Lung (tissue), 12 donors: Measurements from ENCODE around the gene CFAP221. TPM values are rescaled to one million over a fixed set of nuclear protein-coding genes. Genes with fewer than 3 reads are reported as not detected.

Experiments used
- ATAC-seq: fragments of 200-7000 bp; cut with Tn5 transposase; one replicate; pipeline ENCODE4 v1.9.1; 2020; ENCODE audit warnings: moderate number of reproducible peaks; ENCODE audit not compliant: insufficient read depth, low FRiP score
- DNase-seq, 3 donors: peaks; one replicate each; pipeline ENCODE4 v3.0.0-alpha.2; 2013 to 2017
- H3K27ac ChIP-seq, 2 donors: one replicate each; pipeline ENCODE4 v1.5.1; 2013; ENCODE audit warnings: mild to moderate bottlenecking in 2 of 2, moderate library complexity in 2 of 2, control low read depth in 1 of 2, inconsistent platforms in 1 of 2, low read depth in 1 of 2, low read length in 1 of 2
- H3K27me3 ChIP-seq, 3 donors: one replicate each; pipeline ENCODE4 v1.5.1; 2013; ENCODE audit warnings: low read length in 2 of 3; ENCODE audit not compliant: control insufficient read depth in 3 of 3, insufficient read depth in 3 of 3
- H3K36me3 ChIP-seq, 4 donors: one replicate each; pipeline ENCODE4 v1.5.1; 2013; ENCODE audit warnings: low read length in 4 of 4, mild to moderate bottlenecking in 1 of 4, moderate library complexity in 1 of 4; ENCODE audit not compliant: control insufficient read depth in 4 of 4, insufficient read depth in 4 of 4
- H3K4me1 ChIP-seq, 5 donors: one replicate each; pipeline ENCODE4 v1.5.1; 2013; ENCODE audit warnings: low read length in 5 of 5, mild to moderate bottlenecking in 2 of 5, moderate library complexity in 1 of 5; ENCODE audit not compliant: control insufficient read depth in 5 of 5, insufficient read depth in 5 of 5
- H3K4me3 ChIP-seq: one replicate; pipeline ENCODE4 v1.5.1; 2013; ENCODE audit warnings: mild to moderate bottlenecking, control low read depth, moderate library complexity
- H3K9ac ChIP-seq, 2 donors: one replicate each; pipeline ENCODE4 v1.5.1; 2013; ENCODE audit warnings: low read length in 2 of 2, control low read depth in 1 of 2; ENCODE audit not compliant: insufficient read depth in 1 of 2
- H3K9me3 ChIP-seq, 4 donors: one replicate each; pipeline ENCODE4 v1.5.1; 2013; ENCODE audit warnings: low read length in 3 of 4, mild to moderate bottlenecking in 1 of 4, moderate library complexity in 1 of 4; ENCODE audit not compliant: control insufficient read depth in 4 of 4, insufficient read depth in 3 of 4
- CTCF ChIP-seq: IDR thresholded peaks from 2 replicates; pipeline ENCODE4 v1.5.1; 2012; ENCODE audit warnings: mild to moderate bottlenecking; ENCODE audit errors: control extremely low read depth, extremely low read depth
- WGBS, 2 donors: extraction: QIAGEN DNeasy Blood & Tissue Kit; methylation state at CpG; one replicate each; pipeline ENCODE4 v1.1.7; 2013; 5-methylcytosine and 5-hydroxymethylcytosine counted together
- polyA plus RNA-seq, 2 donors: library from polyadenylated mRNA; stranded (reverse); fragments of 200-250 nt; gene quantifications; one replicate each; pipeline ENCODE4 v1.2.1, GENCODE V29; 2013
- total RNA-seq, 2 donors: library from RNA; depleted of rRNA in 1 of 2; stranded (reverse); fragments of >200 nt in 1 of 2; gene quantifications; one replicate each; pipeline ENCODE4 v1.2.1, GENCODE V29; 2014 to 2021
- donor health status: control.
- donor health status: control.
- donor health status: Bipolar disorder and iron deficiency.
- donor health status: healthy.
- donor health status: DM: yes; HTN: yes; CAD: no.

CFAP221 gene
- total and polyA plus RNA-seq, 4 donors: 8.6 to 63.5 (median 29.3) TPM

- no peak for DNase-seq
- H3K4me3 ChIP-seq: no peak overlapping the region
- H3K27ac ChIP-seq: no peak overlapping the region
- peaks cover 0 to 3% (median 0%) of the 10 kb centered on the region in 4 donors for H3K9me3 ChIP-seq
- TF ChIP-seq CTCF: no peak
- no peak for ATAC-seq
- H3K4me1 ChIP-seq: peaks cover 0 to 19% (median 13%) of the 10 kb centered on the region in 5 donors
- peaks cover 0 to 6% (median 2%) of the 10 kb centered on the region in 4 donors for H3K36me3 ChIP-seq
- no peak overlapping the region for H3K9ac ChIP-seq
- 85 to 92% methylated on average over 7 of the region's 7 CpGs for WGBS, 2 donors
- H3K27me3 ChIP-seq: no peaks in the 10 kb centered on the region
Observed at GRCh38 chr2:119691189-119691588, 146.9 kb downstream of the CFAP221 start.

- no peak for DNase-seq
- no peak for ATAC-seq
- TF ChIP-seq CTCF: no peak
- H3K4me3 ChIP-seq: no peak overlapping the region
- no peak overlapping the region for H3K9ac ChIP-seq
- H3K9me3 ChIP-seq: peaks cover 0 to 3% (median 0%) of the 10 kb centered on the region in 4 donors
- WGBS, 2 donors: 88 to 90% methylated on average over 12 of the region's 12 CpGs
- no peak overlapping the region for H3K27ac ChIP-seq
- H3K36me3 ChIP-seq: peaks cover 0 to 6% (median 2%) of the 10 kb centered on the region in 4 donors
- peaks cover 0 to 19% (median 13%) of the 10 kb centered on the region in 5 donors for H3K4me1 ChIP-seq
- no peaks in the 10 kb centered on the region for H3K27me3 ChIP-seq
Observed at GRCh38 chr2:119691651-119692245, 147.5 kb downstream of the CFAP221 start.

GRCh38 chr2:119692310-119692709 is 148.1 kb downstream of the CFAP221 start:
- no peak for ATAC-seq
- 94 to 97% methylated on average over 7 of the region's 7 CpGs for WGBS, 2 donors
- Histone ChIP-seq H3K27me3 (no peaks in the 10 kb centered on the region), H3K4me3 (no peak overlapping the region), H3K9me3 (peaks cover 0 to 3% (median 0%) of the 10 kb centered on the region in 4 donors), H3K27ac (no peak overlapping the region), H3K4me1 (peaks cover 0 to 19% (median 13%) of the 10 kb centered on the region in 5 donors), H3K36me3 (peaks cover 0 to 6% (median under 1%) of the 10 kb centered on the region in 4 donors), H3K9ac (no peak overlapping the region)
- TF ChIP-seq CTCF: no peak
- no peak for DNase-seq
